ENCODE measurements around the gene TTC12. TPM values are rescaled to one million over a fixed set of nuclear protein-coding genes. Genes with fewer than 3 reads are reported as not detected.

The TTC12 gene
- total and polyA plus RNA-seq, 2 donors (not counting 3 experiments of a cell fraction or from before 2014, with no cell fraction given) = 2.2 to 2.9 TPM

- BruUV-seq (replicated peaks) = no TSS peak
- Histone ChIP-seq H3K4me2 (ENCODE audit: insufficient read depth, low read length) (no peak overlapping the region), H3K9ac (replicated peaks; ENCODE audit: extremely low read depth, insufficient read depth, low read length) (no peak overlapping the region), H3K4me1 (ENCODE audit: control insufficient read depth, extremely low read depth, insufficient read depth, low read length) (no peaks in the 10 kb centered on the region), H3K4me3 (replicated peaks in 1 of 3; ENCODE audit: insufficient read depth in 1 of 3, low read depth in 1 of 3, low read length in 3 of 3) (no peak overlapping the region), H3K79me2 (ENCODE audit: control insufficient read depth, insufficient read depth, low read length) (no peaks in the 10 kb centered on the region), H3K27me3 (ENCODE audit: control insufficient read depth in 2 of 2, insufficient read depth in 2 of 2, low read length in 2 of 2) (no peaks in the 10 kb centered on the region), H3K9me1 (replicated peaks; ENCODE audit: control insufficient read depth, extremely low read depth, insufficient read depth, low read length) (no peaks in the 10 kb centered on the region), H3K9me3 (replicated peaks; ENCODE audit: control insufficient read depth, insufficient read depth, low read length) (no peaks in the 10 kb centered on the region), H4K20me1 (replicated peaks; ENCODE audit: control insufficient read depth, extremely low read depth, insufficient read depth, low read length) (no peaks in the 10 kb centered on the region), H2AFZ (ENCODE audit: low read depth, low read length) (no peak overlapping the region), H3K36me3 (ENCODE audit: control insufficient read depth in 2 of 2, extremely low read depth in 1 of 2, insufficient read depth in 2 of 2, low read length in 2 of 2) (no peaks in the 10 kb centered on the region), H3K27ac (ENCODE audit: insufficient read depth, low read depth, low read length) (no peak overlapping the region)
- DNase-seq (ENCODE audit: low read depth, low spot score) = no peak
- TF ChIP-seq MAX (IDR thresholded peaks at IDR 0.05; ENCODE audit: insufficient read depth, insufficient read length) (no peak), EZH2 (IDR thresholded peaks at IDR 0.05; ENCODE audit: borderline replicate concordance, low read depth, low read length, severe bottlenecking) (no peak), POLR2A (IDR thresholded peaks at IDR 0.05; ENCODE audit: low read depth, low read length) (no peak), FOS (IDR thresholded peaks at IDR 0.05; ENCODE audit: borderline replicate concordance, insufficient read depth, low read length) (no peak), GATA2 (IDR thresholded peaks at IDR 0.05; ENCODE audit: insufficient read depth, insufficient read length, low read depth, low read length) (no peak), POLR2AphosphoS5 (IDR thresholded peaks at IDR 0.05; ENCODE audit: insufficient read depth, low read depth, low read length) (no peak)
- TF ChIP-seq, protein P1, sequence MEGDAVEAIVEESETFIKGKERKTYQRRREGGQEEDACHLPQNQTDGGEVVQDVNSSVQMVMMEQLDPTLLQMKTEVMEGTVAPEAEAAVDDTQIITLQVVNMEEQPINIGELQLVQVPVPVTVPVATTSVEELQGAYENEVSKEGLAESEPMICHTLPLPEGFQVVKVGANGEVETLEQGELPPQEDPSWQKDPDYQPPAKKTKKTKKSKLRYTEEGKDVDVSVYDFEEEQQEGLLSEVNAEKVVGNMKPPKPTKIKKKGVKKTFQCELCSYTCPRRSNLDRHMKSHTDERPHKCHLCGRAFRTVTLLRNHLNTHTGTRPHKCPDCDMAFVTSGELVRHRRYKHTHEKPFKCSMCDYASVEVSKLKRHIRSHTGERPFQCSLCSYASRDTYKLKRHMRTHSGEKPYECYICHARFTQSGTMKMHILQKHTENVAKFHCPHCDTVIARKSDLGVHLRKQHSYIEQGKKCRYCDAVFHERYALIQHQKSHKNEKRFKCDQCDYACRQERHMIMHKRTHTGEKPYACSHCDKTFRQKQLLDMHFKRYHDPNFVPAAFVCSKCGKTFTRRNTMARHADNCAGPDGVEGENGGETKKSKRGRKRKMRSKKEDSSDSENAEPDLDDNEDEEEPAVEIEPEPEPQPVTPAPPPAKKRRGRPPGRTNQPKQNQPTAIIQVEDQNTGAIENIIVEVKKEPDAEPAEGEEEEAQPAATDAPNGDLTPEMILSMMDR (IDR thresholded peaks at IDR 0.05; ENCODE audit: extremely low read depth in 1 of 2, insufficient read depth in 1 of 2, low read depth in 1 of 2, low read length in 2 of 2) = no peak
- POLR2A ChIA-PET = no interaction called here
- no peak for FAIRE-seq
- intact Hi-C loops (cut with micrococcal nuclease) (loop anchor here (5.0 kb wide), 1 partner anchor 162 kb away; no protein-coding TSS in a partner anchor), dilution Hi-C loops (cut with MboI; ENCODE audit: extremely low pct_ligation_motif_present, low sequenced_read_pairs) (no loop called here)
- CTCF ChIA-PET = no interaction called here
These were observed 56.3 kb downstream of the TTC12 start for GRCh38 chr11:113370634-113371033.
